Esophagus mucosa (tissue), 1 donor: ENCODE results near the gene CWF19L1. TPM values are rescaled to one million over a fixed set of nuclear protein-coding genes. Genes with fewer than 3 reads are reported as not detected.

Experiments
- total RNA-seq: library from RNA; stranded (reverse); gene quantifications from one replicate; pipeline ENCODE4 v1.2.4, GENCODE V29; 2023
- donor health status: DM: yes; HTN: yes; CAD: no.

Gene CWF19L1
- total RNA-seq, 1 donor from 2014 or later = 16.5 TPM

Other genes with a start within 250 kb of the CWF19L1 start
- not detected for gene CPN1, start 185.8 kb downstream of the CWF19L1 start, total RNA-seq
- 29.5 TPM for gene ERLIN1, start 81.6 kb downstream of the CWF19L1 start, total RNA-seq
- gene CHUK, start 38.0 kb downstream of the CWF19L1 start, total RNA-seq = 9.7 TPM
- 57.9 TPM for gene BLOC1S2, start 19.0 kb upstream of the CWF19L1 start, total RNA-seq
- not detected for gene PKD2L1, start 62.6 kb upstream of the CWF19L1 start, total RNA-seq
- gene SCD, start 79.6 kb upstream of the CWF19L1 start, total RNA-seq = 297 TPM
- gene WNT8B, start 195.4 kb upstream of the CWF19L1 start, total RNA-seq = not detected